Keratinocyte (primary cell): Measurements from ENCODE around the gene C20orf141. TPM values are rescaled to one million over a fixed set of nuclear protein-coding genes. Genes with fewer than 3 reads are reported as not detected.

Source experiments
- DNase-seq: peaks from one replicate; pipeline ENCODE4 v3.0.0-alpha.2; 2011; ENCODE audit warnings: low read depth, missing footprints, low spot score
- FAIRE-seq: peaks from 2 replicates; lab custom pipeline; 2011; peaks lifted over from hg19 to GRCh38; lab: Jason Lieb, UNC
- H2AFZ ChIP-seq: 2 replicates; pipeline ENCODE4 v1.6.0; 2012; ENCODE audit warnings: low read length, control low read depth, inconsistent platforms; ENCODE audit not compliant: control insufficient read depth
- H3K27ac ChIP-seq: 2 replicates; pipeline ENCODE4 v1.5.1; 2011; ENCODE audit warnings: low read length; ENCODE audit not compliant: control insufficient read depth, insufficient read depth
- H3K27me3 ChIP-seq: 3 replicates; pipeline ENCODE4 v1.6.0; 2011; ENCODE audit warnings: low read length; ENCODE audit not compliant: control insufficient read depth, insufficient read depth; ENCODE audit errors: extremely low read depth
- H3K36me3 ChIP-seq, 2 experiments: 2 replicates in 1 of 2; 3 replicates in 1 of 2; pipeline ENCODE4 v1.5.1; 2011; ENCODE audit warnings: low read length in 2 of 2, mild to moderate bottlenecking in 1 of 2; ENCODE audit not compliant: control insufficient read depth in 2 of 2, insufficient read depth in 2 of 2; ENCODE audit errors: extremely low read depth in 1 of 2
- H3K4me1 ChIP-seq: 3 replicates; pipeline ENCODE4 v1.5.1; 2011; ENCODE audit warnings: low read length; ENCODE audit not compliant: control insufficient read depth, insufficient read depth; ENCODE audit errors: extremely low read depth
- H3K4me2 ChIP-seq: 3 replicates; pipeline ENCODE4 v1.6.0; 2011; ENCODE audit warnings: low read depth, low read length; ENCODE audit not compliant: control insufficient read depth, insufficient read depth; ENCODE audit errors: extremely low read depth
- H3K4me3 ChIP-seq, 3 experiments: fragments of 200-600 bp in 1 of 3; sonication (generic) in 1 of 3; 2 replicates in 2 of 3; 3 replicates in 1 of 3; pipeline ENCODE4 v1.5.1; 2011 to 2016; ENCODE audit warnings: low read length in 3 of 3, mild to moderate bottlenecking in 3 of 3, control low read depth in 2 of 3, inconsistent platforms in 1 of 3, low read depth in 1 of 3, mixed read lengths in 1 of 3, mixed run types in 1 of 3, moderate library complexity in 1 of 3; ENCODE audit not compliant: control insufficient read depth in 2 of 3, insufficient read depth in 2 of 3; ENCODE audit errors: extremely low read depth in 1 of 3
- H3K79me2 ChIP-seq: 2 replicates; pipeline ENCODE4 v1.6.0; 2012; ENCODE audit warnings: low read length; ENCODE audit not compliant: control insufficient read depth, insufficient read depth
- H3K9ac ChIP-seq: 3 replicates; pipeline ENCODE4 v1.6.0; 2011; ENCODE audit warnings: low read length; ENCODE audit not compliant: control insufficient read depth, insufficient read depth; ENCODE audit errors: extremely low read depth
- H3K9me1 ChIP-seq: 3 replicates; pipeline ENCODE4 v1.6.0; 2011; ENCODE audit warnings: low read length; ENCODE audit not compliant: control insufficient read depth, insufficient read depth; ENCODE audit errors: extremely low read depth
- H3K9me3 ChIP-seq: 2 replicates; pipeline ENCODE4 v1.5.1; 2012; ENCODE audit warnings: low read depth, low read length; ENCODE audit not compliant: control insufficient read depth
- H4K20me1 ChIP-seq: 3 replicates; pipeline ENCODE4 v1.6.0; 2011; ENCODE audit warnings: low read length; ENCODE audit not compliant: control insufficient read depth, insufficient read depth; ENCODE audit errors: extremely low read depth
- CTCF ChIP-seq, 3 experiments: IDR thresholded peaks in 1 of 3; conservative IDR thresholded peaks in 1 of 3; optimal IDR thresholded peaks in 1 of 3; 2 replicates in 2 of 3; 3 replicates in 1 of 3; pipeline versions ENCODE3 to v1.5.1; 2011; ENCODE audit warnings: low read length in 3 of 3, mild to moderate bottlenecking in 3 of 3, moderate library complexity in 2 of 3, control low read depth in 1 of 3, inconsistent platforms in 1 of 3; ENCODE audit not compliant: insufficient read depth in 2 of 3; ENCODE audit errors: extremely low read depth in 1 of 3
- EZH2 ChIP-seq: IDR thresholded peaks from one replicate; pipeline ENCODE4 v1.6.1; 2012; ENCODE audit warnings: inconsistent platforms, mild to moderate bottlenecking, low read length, moderate library complexity
- dilution Hi-C: fragments of 300-500 bp; cut with MboI; formaldehyde crosslinking; loops from one replicate; pipeline ENCODE4 v1.7.0; 2020; ENCODE audit warnings: low sequenced_read_pairs; ENCODE audit not compliant: extremely low pct_ligation_motif_present
- polyA plus RNA-seq, 5 experiments: library from polyadenylated mRNA; depleted of rRNA in 3 of 5; stranded (reverse) in 3 of 5; stranded (forward) in 1 of 5; unstranded in 1 of 5; fragments of >200 nt; gene quantifications; 1 replicate in 1 of 5; 2 replicates in 3 of 5; 3 replicates in 1 of 5; pipeline versions ENCODE4 v1.2.1 to v1.2.3, GENCODE V29; 2011 to 2012; ENCODE audit warnings: missing spikeins in 2 of 5, low read depth in 1 of 5, low replicate concordance in 1 of 5

C20orf141 gene
- polyA plus RNA-seq, 1 donor (not counting 4 experiments of a cell fraction or from before 2014, with no cell fraction given), result not detected

GRCh38 chr20:2778602-2779321, 36.0 kb upstream of the C20orf141 start:
- no peaks in the 10 kb centered on the region for H4K20me1 ChIP-seq
- dilution Hi-C loops, result no loop called here
- DNase-seq, result no peak
- no peak overlapping the region for H3K4me3 ChIP-seq
- H3K27me3 ChIP-seq, result peaks cover 3% of the 10 kb centered on the region
- no peaks in the 10 kb centered on the region for H3K4me1 ChIP-seq
- H3K27ac ChIP-seq, result no peak overlapping the region
- no peaks in the 10 kb centered on the region for H3K9me3 ChIP-seq
- H3K79me2 ChIP-seq, result no peaks in the 10 kb centered on the region
- FAIRE-seq, result no peak
- no peaks in the 10 kb centered on the region for H3K36me3 ChIP-seq
- H3K9ac ChIP-seq, result no peak overlapping the region
- no peak overlapping the region for H3K4me2 ChIP-seq
- no peak for TF ChIP-seq EZH2
- TF ChIP-seq CTCF (optimal IDR thresholded peaks at IDR 0.05 in 1 of 3, IDR thresholded peaks at IDR 0.05 in 1 of 3, conservative IDR thresholded peaks at IDR 0.05 in 1 of 3; ENCODE audit: extremely low read depth in 1 of 3, insufficient read depth in 2 of 3, low read length in 3 of 3), result no peak
- no peak overlapping the region for H2AFZ ChIP-seq
- H3K9me1 ChIP-seq, result no peaks in the 10 kb centered on the region

- dilution Hi-C loops, result no loop called here
- no peak for DNase-seq
- FAIRE-seq, result no peak
These were observed 33.8 kb upstream of the C20orf141 start for GRCh38 chr20:2780948-2781347.

More at GRCh38 chr20:2780948-2781347, 33.8 kb upstream of the C20orf141 start:
- Histone ChIP-seq H3K27ac (no peak overlapping the region), H3K36me3 (no peaks in the 10 kb centered on the region), H2AFZ (no peak overlapping the region), H3K4me2 (no peak overlapping the region), H3K79me2 (no peaks in the 10 kb centered on the region), H3K4me1 (no peaks in the 10 kb centered on the region), H3K4me3 (no peak overlapping the region), H3K9ac (no peak overlapping the region), H3K9me3 (no peaks in the 10 kb centered on the region), H4K20me1 (no peaks in the 10 kb centered on the region), H3K9me1 (no peaks in the 10 kb centered on the region), H3K27me3 (no peaks in the 10 kb centered on the region)
- TF ChIP-seq CTCF (optimal IDR thresholded peaks at IDR 0.05 in 1 of 3, IDR thresholded peaks at IDR 0.05 in 1 of 3, conservative IDR thresholded peaks at IDR 0.05 in 1 of 3; ENCODE audit: extremely low read depth in 1 of 3, insufficient read depth in 2 of 3, low read length in 3 of 3) (no peak), EZH2 (no peak)
